Esophagus mucosa (tissue), 1 donor: ENCODE results near the gene CFAP299. TPM values are rescaled to one million over a fixed set of nuclear protein-coding genes. Genes with fewer than 3 reads are reported as not detected.

Experiments used
- ATAC-seq: fragments of 200-7000 bp; cut with Tn5 transposase; one replicate; pipeline ENCODE4 v1.9.1; 2020
- total RNA-seq: library from RNA; stranded (reverse); gene quantifications from one replicate; pipeline ENCODE4 v1.2.4, GENCODE V29; 2023
- donor health status: DM: yes; HTN: yes; CAD: no.

The CFAP299 gene
- total RNA-seq, 1 donor from 2014 or later = not detected

DNA sequence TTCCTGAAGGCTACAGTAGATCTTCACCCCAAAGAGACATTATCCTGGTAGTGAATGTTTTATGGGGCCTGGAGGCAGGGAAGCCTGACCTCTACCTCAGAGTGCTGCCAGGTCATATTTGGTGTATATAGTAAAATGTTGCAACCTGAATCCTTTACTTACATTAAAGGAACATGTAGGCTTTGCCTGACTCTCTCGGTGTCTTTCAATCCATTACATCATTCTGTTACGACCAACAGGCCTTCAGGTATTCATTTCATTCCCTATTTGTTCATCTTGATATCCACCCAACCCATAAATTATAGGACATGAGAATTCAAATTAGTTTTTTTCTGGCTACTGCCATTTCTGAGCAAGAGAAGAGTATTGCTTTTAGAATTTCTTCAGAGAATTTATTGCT is 116.5 kb downstream of the CFAP299 start:
- no peak for ATAC-seq

DNA sequence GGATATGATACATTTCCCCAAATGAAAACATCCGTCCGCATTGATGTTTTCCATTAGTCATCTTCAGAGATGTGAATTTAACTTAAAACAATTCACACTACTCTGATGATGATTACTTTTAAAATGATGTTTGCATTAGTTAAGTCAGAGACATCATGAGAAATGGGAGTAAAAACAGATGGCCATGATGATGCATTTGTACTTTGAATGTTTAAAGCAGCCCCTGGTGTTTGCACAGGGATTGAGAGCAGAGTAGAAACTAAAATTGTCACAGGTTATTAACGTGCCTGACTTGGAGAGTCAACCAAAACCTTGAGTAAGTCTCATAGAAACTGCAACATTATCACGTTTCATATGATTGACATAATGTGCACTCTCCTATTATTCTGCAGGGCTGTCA is 117.2 kb downstream of the CFAP299 start:
- no peak for ATAC-seq

DNA sequence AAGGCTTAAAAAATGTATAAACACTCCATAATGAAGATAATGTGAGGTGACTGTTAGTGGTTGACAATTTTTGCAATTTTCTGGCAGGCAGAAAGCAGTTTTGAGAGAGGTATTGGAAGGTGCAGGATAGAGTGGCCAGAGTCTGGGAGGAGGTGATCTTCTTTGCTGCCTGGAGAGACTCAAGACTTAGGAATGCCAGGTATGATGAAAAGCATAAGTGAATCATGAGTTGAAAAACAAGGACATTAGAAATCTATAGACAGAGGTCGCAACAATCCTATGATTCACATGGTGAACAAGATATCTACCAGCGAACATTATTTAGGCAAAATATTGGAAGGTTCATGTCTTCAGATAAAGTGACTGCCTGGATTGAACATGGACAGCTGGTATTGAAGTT is 118.5 kb downstream of the CFAP299 start:
- ATAC-seq = peak; percentile 94

DNA sequence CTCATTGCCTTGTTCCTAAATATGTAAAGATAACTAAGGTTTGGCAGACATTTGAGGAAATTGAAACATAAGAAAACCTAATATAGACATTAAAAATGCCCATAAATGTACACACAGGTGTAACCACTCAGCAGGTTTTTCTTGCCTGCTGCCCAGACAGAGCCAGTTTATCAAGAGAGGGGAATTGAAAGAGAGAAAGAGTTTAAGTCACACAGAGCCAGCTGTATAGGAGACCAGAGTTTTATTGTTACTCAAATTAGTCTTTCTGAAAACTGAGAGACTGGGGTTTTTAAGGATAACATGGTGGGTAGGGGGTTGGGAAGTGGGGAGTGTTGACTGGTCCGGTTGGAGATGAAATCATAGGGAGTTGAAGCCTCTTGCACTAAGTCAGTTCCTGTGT is 119.0 kb downstream of the CFAP299 start:
- peak; percentile 87 for ATAC-seq

DNA sequence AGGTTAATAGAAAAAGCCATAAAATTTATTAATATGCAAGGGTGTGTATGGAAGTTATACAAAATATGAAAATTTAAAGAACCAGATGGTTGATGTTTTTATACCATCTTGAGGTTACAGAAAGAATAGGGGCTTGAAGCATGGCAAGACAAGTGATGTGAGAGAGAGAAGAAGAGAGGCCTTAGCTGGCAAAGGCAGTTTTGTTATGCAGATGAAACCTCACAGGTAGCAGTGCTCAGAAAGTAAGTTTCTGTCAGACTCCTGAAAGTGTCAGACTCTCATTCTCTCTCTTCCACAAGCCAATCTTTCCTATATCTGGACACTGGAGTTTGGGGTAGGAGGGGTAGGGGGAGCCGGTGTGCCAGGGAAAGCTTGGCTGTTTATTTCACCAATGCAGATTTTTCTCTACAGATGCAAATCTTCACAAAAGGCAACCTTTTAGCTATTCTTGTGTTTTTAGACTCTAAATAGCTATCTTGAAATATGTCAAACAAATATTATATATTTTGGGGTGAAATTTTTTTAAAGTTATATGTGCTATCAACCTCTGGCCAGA is 124.5 kb downstream of the CFAP299 start:
- no peak for ATAC-seq

DNA sequence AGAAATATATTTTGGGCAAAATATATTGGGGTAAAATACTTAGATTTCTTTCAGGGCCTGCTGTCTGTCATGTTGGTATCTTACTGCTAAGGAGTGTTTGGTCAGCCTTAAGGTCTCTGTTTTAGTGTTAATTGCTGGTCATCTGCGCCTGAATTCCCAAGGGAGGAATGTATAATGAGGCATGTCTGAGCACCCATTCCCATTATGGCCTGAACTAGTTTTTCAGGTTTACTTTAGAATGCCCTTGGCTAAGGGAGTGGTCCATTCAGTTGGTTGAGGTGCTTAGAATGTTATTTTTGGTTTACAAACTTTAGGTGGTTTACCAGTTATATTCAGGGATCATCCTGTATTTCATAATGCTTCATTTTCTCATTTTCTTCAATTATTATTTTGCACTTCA is 125.9 kb downstream of the CFAP299 start:
- ATAC-seq = peak; percentile 76

DNA sequence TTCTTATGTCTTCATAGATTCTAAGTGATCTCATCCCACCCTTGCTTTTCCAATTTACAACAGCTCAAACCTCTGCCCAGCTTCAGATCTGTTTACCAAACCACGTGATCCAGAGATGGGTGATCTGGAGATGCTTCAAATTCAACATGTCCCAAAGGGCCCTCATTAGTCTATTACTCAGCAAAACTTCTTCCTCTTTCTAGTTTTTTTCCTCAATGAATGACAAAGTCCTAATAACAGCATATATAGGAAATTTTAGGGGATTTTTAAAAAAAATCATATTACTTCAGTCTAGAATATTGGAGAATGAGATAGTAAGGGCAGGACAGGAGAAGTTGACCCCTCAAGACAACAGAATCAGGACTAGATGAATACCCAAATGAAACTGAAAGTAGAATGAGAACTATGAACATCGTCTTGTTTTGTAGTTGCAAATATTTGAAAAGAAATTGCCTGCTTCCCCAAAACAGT is 127.1 kb downstream of the CFAP299 start:
- no peak for ATAC-seq

DNA sequence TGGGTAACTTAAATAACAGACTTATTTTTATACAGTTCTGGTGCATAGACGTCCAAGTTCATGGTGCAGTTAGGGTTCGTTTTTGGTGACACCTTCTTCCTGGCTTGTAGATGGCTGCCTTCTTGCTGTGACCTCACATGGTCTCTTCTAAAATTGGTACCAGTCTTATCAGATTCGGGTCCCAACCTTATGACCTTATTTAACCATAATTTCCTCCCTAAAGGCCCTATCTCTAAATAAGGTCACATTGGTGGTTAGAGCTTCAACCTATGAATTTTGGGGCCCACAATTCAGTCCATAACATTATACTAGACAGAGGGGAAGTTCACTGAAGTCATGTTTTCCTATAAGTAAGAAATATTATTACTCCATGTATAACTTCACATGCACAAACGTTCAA is 128.0 kb downstream of the CFAP299 start:
- ATAC-seq = no peak

DNA sequence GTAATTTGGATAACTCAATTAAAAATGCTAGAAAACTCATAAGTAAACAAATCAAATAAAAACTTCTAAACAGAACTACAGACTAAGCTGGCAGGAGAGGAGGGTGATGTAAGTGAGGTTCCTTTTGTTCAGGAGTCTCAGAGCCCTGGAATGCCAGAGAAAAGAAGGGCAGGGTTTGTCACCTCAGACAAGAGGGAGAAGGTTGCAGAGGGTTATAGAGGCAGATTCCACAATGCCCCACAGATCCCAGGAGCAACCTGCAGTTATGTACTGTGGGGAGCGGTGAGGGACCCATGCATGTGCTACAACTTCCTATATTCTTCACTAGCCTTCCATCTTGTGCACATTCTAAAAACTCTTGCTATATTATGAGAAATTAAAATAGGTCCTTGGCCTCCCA is 129.7 kb downstream of the CFAP299 start:
- ATAC-seq = no peak

DNA sequence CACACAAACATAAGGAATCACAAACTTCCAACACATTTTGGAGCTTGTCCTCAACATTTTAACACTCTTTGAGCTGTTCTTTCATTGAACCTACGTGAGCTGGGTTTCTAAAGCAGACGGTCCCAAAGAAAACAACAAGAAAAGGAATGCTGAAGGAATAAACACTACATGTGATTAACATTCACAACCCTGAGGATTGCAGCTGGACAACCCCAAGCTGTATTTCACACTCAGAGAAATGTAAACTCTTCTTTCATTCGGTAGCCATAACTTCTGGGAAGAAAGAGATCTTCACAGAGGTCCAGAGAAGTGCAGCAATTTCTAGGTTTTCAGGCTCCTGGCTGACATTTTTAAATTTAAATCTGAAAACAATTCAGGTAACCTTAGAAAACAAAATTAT is 130.2 kb downstream of the CFAP299 start:
- ATAC-seq = no peak

DNA sequence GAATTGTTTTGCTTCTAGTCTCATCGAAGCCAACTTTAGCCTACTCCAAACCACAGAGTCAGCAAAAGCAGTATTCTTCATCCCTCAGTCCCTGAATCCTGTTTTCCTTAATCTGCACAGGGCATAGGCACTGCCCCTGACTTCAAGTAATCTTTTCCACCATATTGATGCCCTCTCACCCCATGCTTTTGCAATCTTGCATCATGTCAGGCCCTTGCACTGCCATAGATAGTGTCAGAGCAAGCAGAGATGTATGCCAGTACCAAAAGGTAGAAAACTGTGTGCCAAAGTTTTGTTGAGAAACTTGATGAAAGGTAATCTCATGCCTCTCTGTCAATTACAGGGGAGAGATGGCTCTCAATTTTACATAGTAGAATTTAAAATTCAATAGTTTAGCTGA is 131.1 kb downstream of the CFAP299 start:
- no peak for ATAC-seq

DNA sequence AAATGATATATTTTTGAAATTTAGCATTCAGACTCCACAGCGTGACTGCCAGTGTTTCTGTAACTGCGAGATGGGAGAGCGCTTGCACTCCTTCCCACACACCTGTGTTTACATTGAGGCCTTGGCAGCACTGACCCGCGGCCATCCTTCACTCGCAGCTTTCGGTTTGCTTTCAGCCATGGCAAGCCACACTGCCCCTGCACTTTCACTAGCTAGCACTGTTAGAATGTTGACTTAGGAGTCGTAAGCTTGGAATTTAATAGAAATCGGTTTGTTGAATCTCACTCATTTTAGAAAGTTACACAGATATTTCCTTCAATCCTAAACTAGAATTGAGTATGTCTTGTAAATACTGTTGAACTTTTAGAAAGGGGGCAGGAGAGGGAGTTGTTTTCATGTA is 136.2 kb downstream of the CFAP299 start:
- no peak for ATAC-seq

DNA sequence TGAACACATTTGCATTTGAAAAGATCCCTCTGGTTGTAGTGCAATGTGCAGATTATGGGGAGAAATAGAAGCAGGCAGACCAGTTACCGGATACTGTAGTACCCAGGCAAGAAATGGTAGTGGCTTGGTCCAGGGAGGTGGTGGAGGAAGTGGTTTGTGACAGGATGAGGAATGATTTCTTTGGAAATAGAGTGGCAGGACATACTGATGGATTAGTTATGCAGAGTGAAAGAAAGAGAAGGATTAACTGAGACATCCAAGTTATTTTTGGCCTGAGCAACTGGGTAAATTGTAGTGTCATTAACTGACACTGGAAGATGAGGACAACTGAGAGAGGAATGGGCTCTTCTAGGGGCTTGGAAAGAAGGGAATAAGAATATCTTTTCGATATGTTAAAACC is 139.7 kb downstream of the CFAP299 start:
- peak; percentile 26 for ATAC-seq

DNA sequence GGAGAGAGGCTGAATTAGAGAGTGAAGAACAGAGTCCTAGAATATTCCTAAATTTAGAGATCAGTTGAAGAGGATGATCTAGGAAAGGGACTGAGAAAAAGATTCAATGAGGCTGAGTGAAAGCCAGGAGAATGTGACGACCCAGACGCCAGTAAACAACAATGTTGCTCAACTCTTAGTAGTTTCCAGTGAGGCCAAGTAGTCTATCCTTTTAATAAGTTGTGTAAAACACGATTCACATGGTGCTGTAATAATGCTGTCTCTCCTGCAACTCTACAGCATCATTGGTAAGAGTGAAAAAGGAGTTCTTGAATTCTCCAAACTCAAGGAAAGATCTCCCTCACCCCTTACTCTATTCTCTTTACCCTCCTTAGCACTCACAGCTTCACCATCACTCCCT is 140.3 kb downstream of the CFAP299 start:
- no peak for ATAC-seq

DNA sequence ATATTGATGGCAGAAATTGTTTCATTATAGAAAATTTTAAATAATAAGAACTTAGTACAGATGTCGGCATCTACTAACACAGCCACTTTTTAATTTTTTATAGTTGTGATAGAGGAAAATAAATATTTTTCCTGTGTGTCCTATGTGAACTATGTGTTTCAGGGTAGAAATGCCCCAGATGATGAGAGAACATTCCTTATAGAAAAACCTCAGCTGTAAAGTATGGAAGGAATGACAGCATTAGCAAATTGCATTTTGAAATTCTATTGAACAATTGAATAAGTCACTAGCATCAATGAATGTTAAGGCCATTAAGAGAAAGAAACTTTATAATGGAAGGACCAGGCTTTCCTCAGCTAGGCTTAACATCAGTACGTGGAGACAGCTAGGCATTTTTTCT is 149.2 kb downstream of the CFAP299 start:
- ATAC-seq = no peak

DNA sequence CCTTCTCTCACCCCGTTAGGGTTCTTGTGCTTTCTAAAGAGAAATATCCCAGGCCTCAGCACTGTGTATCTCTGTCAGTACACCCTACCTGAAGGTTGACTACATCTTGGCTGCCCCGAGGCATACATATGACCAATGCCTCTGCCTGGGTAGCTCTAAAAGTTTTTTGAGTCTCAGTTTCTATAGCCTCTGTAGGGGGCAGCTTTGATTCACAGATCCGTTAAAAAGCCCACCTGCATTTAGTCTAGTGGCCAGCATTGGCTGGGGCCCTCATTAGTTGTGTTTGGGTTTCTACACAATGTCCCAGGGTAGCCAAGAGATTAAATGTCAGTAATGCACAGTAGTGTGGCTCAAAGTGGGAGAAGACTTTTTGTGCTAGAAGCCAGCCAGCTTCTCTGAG is 151.1 kb downstream of the CFAP299 start:
- ATAC-seq = no peak

DNA sequence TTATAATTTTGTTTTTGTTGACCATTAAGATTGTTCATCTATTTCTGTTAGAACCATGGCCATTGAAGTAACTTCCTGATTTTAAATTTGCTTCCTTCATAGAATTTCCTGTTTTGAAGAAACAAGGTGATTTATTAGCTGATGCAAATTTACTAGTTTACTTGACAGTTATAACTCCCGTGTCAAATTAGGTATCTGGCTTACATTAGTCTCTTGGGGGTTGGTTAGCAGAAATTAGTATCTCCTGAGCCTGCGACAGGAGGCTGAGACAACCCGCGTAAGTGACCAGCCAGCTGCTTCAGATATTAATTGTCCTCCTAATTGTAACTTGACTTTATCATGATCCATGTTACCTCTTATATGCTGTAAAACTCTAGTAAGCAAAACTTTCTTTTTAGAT is 154.3 kb downstream of the CFAP299 start:
- no peak for ATAC-seq

DNA sequence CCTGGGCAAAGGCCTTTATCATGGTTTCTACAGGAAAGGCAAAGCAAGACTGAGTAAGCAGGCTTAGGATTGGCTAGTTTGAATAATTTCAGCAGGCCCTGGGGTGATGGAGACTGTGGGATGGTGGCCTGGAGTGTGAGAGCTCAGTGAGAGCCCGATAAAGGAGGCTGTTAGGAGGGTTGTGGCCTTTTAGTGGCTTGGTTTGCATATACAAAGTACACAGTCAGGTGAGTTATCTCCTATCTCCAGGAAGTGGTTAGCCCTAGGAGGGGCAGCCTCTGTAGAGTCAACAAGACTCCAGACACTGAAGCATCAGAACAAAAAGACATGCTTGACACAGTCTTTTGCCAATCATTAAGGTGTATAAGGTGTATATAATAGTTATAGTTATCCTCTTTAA is 157.2 kb downstream of the CFAP299 start:
- ATAC-seq = peak; percentile 51

DNA sequence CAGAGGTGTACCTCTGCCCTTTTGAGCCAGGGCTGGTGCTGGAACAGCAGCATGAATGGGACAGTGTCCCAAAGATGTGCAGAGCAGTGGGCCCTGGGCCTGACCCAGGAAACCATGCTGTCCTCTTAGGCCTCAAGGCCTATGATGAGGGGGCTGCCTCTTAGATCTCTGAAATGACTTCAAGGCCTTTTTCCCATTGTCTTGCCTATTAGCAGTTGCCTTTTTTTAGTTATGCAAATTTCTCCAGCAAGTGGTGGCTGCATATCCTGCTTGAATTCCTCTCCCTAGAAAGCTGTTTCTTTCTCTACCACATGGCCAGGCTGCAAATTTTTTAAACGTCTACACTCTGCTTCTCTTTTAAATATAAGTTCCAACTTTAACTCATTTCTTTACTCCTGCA is 160.3 kb downstream of the CFAP299 start:
- ATAC-seq = no peak

DNA sequence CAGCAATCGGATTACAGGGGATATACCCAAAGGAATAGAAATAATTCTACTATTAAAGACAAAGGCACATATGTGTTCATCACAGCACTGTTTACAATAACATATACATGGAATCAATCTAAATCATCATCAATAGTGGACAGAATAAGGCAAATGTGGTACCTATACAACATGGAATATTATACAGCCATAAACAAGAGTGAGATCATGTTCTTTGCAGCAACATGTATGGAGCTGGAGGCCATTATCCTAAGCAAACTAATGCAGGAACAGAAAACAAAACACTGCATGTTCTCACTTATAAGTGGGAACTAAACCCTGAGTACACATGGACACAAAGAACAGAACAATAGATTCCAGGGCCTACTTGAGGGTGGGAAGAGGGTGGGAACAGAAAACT is 163.2 kb downstream of the CFAP299 start:
- no peak for ATAC-seq

DNA sequence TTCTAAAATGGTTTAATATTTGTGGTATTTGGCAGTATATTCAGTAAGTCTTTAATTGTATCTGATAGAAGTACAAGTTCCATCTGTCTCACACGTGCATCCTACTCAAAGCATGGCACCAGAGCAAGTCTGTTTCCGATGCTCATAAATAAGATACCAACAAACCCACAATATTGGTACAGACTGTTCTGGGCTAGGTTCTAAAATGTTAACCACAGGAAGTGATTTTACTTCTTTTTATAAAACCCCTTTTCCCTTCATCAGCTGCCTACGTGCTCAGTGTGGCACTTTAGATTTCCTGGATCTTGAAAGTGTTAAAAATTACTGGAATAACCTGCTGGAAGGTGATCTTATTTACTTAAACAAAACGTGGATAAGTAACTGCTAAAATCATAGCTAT is 165.1 kb downstream of the CFAP299 start:
- no peak for ATAC-seq

DNA sequence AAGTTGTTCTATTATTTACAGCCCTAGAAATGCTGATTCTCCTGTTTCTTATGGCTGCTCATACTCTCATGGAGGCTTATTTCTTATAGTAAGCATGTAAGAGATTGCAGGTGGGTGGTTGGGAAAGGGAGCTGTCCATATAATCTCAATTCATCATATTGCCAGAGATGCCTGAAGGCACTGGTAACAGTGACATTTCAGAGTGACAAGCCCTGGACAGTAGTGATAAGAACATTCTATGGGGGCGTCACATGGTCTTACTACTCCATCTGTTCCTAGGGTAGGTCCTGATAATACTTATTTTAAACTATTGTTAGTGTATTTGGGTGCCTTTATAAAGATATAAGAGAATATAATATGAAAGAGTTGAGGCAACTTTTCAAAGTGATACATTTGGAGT is 171.5 kb downstream of the CFAP299 start:
- ATAC-seq = no peak

DNA sequence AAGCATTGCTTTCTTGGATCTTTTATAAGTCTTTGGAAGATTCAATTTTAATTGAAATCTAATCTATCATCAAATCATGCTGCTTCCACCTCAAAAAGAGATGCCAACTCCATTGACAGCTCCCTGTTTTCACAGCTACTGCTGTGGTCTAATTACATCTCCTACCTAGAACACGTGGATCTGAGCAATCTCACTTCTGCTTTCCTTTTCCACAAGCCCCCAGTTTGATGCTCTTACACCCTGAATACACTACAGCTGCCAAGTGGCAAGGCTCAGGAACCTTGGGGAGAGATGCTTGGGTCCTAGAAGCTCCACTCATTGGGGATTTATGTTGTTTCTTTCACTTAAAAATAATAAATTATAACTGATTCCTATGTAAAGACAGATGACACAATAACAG is 172.0 kb downstream of the CFAP299 start:
- ATAC-seq = no peak

DNA sequence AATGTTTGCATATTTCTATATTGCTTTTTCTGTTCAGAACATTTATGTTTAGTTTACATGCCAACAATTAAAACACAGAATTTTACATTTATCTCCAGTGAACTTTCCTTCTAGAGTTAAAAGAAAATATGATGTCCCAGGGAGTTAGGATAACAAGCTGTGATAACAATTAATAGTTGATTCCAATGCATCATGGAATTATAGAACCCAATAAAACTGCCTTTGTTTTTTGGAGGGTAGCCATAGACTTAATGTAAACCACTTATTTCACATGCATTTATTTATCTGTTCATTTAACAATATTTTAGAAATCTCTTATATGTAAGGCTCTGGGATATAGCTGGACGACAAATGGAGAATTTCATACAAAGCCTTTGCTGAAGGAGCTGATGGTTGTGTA is 180.0 kb downstream of the CFAP299 start:
- no peak for ATAC-seq

DNA sequence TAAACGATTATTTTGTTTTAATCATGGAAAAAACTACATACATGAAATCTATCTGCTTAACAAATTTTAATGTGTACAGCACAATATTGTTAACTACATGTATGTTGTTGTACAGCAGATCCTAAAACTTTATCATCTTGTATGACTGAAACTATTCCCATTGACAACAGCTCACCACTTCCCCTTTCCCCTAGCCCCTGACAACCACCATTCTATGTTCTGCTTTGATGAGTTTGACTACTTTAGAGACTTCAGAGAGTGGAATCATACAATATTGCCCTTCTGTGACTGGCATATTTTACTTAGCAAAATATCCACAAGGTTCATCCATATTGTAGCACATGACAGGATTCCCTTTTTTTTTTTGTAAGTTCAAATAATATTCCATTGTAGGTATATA is 185.9 kb downstream of the CFAP299 start:
- no peak for ATAC-seq

DNA sequence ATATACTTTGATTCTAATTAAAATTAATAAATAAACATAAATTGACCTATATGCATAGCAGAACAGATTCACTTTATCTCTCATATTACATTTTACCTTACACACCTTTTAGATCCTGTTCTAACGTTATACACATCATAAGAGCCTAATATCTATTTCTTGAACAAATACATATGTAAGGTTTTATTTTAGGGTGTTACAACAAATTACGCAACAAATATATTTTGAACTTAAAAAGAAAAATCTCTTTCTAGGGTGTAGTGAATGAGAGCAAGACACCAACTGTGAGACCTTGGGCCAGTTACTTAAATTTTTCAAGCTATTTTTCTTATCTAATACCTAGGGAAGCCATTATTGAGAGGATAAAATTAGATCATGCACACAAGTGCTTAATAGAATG is 191.2 kb downstream of the CFAP299 start:
- no peak for ATAC-seq
